GM18508 (cell line): ENCODE data around the gene ZNF816.
"Not testable (repeated sequence)": the region's sequence is repeated elsewhere in the genome, so short reads cannot be mapped to it uniquely, and the experiment has no call there.

Experiments
- ATAC-seq: cut with Tn5 transposase; IDR thresholded peaks from one replicate; pipeline ENCODE4 v1.9.1; 2021; ENCODE audit warnings: moderate number of reproducible peaks; ENCODE audit not compliant: insufficient read depth, unreplicated experiment

The ZNF816 gene

DNA sequence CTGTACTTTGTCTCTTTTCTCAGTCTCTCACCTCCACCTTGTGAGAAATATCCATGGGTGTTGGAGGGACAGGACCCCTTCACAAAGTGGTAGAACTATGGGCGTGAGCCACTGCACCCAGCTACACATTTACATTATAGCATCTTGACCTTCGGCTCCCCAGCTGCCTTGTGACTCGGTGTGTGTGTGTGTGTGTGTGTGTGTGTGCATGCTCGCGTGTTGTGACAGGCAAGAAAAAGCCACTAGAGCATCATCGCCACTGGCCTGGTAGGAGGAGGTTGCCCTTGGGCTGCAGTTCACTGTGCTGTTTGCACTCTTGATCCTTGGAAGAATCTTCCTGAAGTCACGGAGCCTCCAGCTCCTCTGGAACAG lies 25.7 kb downstream of the ZNF816 start:
- no peak for ATAC-seq

DNA sequence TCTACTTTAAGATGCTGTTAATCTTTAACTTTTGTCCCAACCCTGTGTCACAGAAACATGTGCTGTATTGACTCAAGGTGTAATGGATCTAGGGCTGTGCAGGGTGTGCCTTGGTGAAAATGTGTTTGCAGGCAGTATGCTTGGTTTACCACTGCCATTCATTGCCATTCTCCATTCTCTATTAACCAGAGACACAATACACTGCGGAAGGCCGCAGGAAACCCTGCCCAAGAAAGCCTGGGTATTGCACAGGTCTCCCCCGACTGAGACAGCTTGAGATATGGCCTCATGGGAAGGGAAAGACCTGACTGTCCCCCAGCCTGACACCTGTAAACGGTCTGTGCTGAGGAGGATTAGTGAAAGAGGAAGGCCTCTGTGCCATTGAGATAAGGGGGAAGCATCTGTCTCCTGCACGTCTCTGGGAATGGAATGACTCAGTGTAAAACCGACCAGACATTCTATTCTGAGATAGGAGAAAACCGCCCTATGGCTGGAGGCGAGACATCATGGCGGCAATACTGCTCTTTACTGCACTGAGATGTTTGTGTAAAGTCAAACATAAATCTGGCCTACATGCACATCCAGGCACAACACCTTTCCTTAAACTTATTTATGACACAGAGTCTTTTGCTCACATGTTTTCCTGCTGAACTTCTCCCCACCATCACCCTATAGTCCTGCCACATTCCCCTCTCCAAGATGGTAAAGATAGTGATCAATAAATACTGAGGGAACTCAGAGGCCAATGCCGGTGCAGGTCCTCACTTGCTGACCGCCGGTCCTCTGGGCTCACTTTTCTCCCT lies 26.3 kb downstream of the ZNF816 start:
- no peak for ATAC-seq

DNA sequence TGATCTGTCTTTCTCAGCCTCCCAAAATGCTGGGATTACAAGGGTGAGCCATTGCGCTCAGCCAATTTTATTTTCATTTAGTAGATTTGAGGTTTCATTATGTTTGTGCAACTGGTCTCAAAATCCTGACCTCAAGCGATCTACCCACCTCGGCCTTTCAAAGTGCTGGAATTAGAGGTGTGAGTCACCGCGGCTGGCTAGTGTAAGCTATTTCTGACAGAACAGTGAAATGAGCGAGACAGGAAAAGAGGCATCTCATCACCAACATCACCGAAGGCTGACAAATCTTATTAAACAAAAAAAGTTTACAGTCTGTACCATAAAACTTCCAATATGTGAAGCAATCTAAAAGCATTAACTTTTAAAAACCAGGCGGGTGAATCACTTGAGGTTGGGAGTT lies 27.2 kb downstream of the ZNF816 start:
- ATAC-seq = no peak

DNA sequence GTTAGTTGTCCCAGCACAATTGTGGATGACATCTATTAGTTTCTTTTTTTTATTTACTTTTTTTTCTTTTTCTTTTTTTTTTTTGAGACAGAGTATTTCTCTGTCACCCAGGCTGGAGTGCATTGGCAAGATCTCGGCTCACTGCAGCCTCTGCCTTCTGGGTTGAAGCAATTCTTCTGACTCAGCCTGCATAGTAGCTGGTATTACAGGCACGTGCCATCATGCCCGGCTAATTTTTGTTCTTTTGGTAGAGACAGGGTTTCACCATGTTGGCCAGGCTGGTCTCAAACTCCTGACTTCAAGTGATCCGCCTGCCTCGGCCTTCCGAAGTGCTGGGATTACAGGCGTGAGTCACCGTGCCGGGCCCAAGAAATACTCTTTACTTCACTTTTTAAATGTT lies 38.0 kb downstream of the ZNF816 start:
- ATAC-seq = not testable (repeated sequence)

DNA sequence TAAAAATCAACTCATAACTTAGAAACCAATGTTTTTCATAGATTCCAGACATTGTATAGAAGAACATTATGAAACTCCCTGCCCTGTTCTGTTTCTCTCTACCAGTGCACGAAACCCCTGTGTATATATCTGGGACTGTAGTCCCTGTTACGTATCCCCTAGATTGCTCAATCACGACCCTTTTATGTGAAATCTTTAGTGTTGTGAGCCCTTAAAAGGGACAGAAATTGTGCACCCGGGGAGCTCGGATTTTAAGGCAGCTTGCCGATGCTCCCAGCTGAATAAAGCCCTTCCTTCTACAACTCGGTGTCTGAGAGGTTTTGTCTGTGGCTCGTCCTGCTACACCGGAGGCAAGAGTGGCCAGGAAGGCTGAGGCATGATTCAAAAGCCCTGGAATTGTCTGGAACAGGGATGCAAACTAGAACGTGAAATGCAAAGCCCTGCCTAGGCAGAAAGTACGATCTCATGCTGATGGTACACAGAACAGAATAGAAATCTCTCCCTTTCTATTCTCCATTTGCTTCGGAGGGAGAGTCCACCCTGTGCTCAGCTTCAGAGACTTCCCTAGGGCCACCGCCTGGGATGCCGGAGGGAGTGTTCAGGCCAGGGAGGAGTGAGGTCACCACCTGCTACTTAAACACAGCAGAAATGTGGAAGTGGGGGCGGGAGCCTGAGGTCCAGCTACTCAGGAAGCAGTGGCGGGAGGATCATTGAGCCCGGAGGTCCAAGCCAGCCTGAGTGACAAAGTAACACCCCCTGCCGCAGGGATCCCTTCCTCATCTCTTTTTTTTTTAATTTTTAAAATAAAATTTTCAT lies 38.7 kb downstream of the ZNF816 start:
- ATAC-seq = no peak

DNA sequence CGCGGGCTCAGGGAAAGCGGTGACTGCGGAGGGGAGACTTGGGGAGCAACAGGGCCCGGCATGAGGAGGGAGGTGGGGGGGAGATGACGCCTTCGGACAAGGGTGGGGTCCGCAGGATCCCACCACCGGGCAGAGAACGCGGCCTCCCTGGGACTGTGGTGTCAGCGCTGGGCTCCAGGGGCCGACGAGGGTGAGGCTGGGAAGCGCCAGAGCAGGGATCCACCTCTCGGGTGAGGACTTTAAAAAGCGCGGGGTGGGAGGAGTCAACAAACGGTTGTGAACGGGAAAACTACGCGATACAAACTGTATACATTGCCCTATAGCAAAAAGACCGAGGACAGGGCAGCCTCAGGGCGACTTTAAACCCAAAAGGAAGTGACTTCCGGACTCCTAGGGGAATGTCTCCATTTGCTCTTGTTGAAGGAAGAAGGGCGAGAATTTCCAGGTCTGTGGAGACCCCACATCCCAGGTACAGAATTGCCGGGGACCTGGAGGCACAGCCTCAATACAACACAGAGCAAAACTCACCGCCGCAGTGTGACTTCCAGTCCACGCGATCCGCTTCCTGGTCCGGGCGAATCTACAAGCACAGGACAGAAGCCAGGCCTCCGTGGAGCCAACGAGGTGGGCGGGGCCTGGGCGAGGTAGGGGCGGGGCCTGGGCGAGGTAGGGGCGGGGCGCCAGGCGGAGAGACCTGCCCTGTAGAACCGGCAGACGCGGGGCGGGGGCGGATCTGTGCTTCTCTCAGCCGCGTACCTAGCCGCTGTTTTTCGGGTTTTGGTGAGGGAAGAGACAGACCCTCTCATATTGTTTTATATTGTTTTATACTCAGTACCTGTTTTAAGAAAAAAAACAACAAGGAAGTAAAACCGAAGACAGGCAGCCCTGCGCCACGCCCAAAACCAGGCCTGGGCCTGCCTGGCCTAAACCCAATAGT lies 39.6 kb downstream of the ZNF816 start, which contains the start of gene ZNF888:
Gene ZNF888, minus strand, starts transcription at position 588 of the 937 bp plus-strand sequence. CDS start 5,555 bp downstream, outside the sequence.
- no peak for ATAC-seq

DNA sequence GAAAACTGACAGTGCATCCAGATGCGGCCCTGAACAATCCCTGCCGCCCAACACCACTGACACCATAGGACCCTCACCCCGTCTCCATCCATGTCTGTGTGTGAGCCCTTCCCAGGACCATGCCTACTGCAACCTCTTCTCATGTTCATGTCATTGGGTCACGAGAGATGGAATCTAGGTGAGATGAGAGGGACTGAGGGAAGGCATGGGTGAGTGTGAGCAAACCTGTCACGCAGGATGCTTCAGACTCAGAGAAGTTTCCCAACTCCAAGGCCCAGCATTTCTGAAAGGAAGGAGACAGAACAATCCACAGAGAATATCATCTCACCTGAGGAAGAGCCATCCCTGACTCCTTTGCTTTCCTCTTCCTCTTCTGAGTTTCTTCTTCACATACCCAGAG lies 45.1 kb downstream of the ZNF816 start:
- no peak for ATAC-seq

DNA sequence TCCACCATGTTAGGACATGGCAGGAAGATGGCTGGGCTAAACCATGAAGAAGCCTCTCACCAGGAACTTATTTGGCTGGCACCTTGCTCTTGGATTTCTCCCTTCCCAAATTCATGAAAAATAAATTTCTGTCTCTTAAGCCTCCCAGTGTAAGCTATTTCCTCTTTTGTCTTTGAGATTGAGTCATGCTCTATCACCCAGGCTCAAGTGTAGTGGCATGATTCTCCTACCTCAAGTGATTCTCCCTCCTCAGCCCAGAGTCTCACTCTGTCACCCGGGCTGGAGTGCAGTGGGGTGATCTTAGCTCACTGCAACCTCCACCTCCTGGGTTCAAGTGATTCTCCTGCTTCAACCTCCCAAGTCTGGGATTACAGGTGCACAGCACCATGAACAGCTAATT lies 52.0 kb downstream of the ZNF816 start:
- ATAC-seq = no peak

DNA sequence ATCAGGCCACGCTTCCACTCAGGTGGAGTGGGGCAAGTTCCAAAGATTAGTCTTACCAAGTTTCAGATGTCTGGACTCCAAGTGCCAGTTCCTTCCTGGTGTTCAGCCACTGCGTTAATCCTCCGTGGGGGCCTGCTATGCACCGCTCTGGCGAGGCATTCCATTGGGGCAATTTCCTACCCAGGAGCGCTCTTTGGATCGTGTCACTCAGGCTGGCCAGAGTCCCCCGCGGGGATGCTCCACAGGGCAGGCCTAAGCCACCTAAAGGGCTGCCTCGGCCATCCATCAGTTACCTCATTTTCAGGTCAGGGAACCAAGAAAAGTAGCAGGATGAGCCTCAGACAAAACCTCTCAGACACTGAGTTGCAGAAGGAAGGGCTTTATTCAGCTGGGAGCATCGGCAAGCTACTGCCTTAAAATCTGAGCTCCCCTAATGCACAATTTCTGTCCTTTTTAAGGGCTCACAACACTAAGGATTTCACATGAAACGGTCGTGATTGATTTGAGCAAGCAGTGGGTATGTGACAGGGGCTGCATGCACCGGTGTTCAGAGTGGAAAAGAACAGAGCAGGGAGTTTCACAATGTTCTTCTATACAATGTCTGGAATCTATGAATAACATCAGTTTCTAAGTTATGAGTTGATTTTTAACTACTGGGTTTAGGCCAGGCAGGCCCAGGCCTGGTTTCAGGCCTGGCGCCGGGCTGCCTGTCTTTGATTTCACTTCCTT lies 58.5 kb downstream of the ZNF816 start:
- not testable (repeated sequence) for ATAC-seq

DNA sequence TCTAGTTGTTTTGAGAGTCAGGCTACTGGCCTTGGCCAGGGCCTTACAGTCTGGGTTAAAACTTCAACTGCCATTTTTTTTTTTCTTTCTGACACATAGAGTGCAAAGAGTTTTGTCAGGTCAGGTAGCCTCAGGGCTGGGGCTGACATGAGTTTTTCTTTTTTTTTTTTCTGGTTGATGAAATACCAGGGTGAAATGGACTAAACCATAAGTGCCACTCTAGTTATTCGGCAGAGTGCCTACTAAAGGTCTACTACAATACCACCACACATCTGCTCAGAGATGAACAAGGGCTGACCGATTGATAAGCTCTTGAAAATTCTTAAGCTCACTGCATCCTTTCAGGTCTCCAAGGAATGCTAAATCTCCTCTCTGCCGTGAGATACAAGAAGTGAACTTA lies 60.8 kb downstream of the ZNF816 start:
- no peak for ATAC-seq
